ENCODE measurements around the gene CNGB1.

- TF ChIP-seq CTCF (IDR thresholded peaks at IDR 0.05; ENCODE audit: insufficient read depth, low read length, poor library complexity, severe bottlenecking) (no peak), EZH2phosphoT487 (conservative IDR thresholded peaks at IDR 0.05; ENCODE audit: low read length) (no peak)
These were observed 77.2 kb downstream of the CNGB1 start for GRCh38 chr16:57893559-57894389.

Measured in SU-DHL-6 (cell line).